ENCODE measurements around the gene KIF2C. TPM values are rescaled to one million over a fixed set of nuclear protein-coding genes. Genes with fewer than 3 reads are reported as not detected.
"Not testable (repeated sequence)": the region's sequence is repeated elsewhere in the genome, so short reads cannot be mapped to it uniquely, and the experiment has no call there.

The KIF2C gene
- total and polyA plus RNA-seq, 10 donors = 1.4 to 7.6 (median 4.5) TPM

DNA sequence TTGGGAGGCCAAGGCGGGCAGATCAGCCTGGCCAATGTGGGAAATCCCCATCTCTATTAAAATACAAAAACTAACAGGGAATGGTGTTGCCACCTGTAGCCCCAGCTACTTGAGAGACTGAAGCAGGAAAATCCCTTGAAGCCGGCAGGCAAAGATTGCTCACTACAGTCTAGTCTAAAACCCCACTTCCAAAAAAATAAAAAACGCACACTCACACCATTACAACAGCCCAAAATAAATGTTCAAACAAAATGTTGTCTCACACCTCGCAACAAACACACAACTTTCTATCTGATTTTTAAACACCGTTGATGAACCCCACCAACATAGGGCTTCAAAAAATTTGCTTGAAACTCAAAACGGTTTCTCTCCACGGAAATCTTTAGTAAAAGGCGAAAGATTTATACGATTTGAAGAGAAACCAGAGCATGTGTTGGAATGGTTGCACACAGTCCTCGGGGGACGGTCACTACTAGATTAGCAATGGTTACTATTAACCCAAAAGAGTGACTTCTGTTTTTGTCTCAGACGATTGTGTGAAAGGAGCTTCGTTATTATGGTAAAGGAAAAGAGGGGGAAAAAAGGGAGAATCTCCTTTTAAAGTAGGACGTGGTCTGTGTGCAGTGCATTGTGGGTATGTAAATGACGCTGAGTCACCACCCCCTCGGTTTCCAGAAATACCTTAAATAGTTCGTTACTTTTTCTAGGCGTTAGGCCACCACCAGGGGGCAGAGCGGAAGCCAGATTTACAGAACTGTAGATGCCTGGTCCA lies 8.7 kb upstream of the KIF2C start, which contains the start of gene RNU5D-1:
TSS of gene RNU5D-1 (minus strand) at position 430 of the 772 bp plus-strand sequence.
- peak within 1 kb of the TSS in 5 of 8 donors; percentile 4 to 57 (median 18) for H3K4me3 ChIP-seq

DNA sequence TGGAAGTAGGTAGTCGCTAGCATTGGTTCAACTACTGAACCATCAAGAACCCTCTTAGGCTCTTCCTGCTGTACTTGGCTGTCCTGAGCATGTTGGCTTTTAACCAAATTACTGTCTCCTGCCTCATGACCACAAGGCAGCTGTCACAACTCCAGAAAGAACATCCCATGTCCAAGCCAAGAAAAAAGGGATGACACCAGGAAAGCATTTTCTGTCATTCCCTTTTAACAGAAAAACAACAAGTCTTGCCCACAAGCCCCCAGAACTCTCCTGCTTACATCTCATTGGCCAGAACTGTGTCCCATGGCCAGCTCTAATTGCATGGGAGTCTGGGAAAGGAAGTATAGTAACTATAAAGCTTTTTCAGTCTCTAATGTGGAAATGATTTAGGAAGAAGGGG lies 6.3 kb upstream of the KIF2C start:
- H3K9me3 ChIP-seq = no peaks in the 10 kb centered on the region
- H3K36me3 ChIP-seq = no peaks in the 10 kb centered on the region
- H3K27me3 ChIP-seq (replicated peaks in 1 of 7) = no peaks in the 10 kb centered on the region
- no peak for DNase-seq
- intact Hi-C loops (cut with DNase I; ENCODE audit: low total_unique reads) = loop anchor here (10.0 kb wide), 1 partner anchor 51 kb away; the partner anchor contains the start of gene BEST4
- TF ChIP-seq, protein P1, sequence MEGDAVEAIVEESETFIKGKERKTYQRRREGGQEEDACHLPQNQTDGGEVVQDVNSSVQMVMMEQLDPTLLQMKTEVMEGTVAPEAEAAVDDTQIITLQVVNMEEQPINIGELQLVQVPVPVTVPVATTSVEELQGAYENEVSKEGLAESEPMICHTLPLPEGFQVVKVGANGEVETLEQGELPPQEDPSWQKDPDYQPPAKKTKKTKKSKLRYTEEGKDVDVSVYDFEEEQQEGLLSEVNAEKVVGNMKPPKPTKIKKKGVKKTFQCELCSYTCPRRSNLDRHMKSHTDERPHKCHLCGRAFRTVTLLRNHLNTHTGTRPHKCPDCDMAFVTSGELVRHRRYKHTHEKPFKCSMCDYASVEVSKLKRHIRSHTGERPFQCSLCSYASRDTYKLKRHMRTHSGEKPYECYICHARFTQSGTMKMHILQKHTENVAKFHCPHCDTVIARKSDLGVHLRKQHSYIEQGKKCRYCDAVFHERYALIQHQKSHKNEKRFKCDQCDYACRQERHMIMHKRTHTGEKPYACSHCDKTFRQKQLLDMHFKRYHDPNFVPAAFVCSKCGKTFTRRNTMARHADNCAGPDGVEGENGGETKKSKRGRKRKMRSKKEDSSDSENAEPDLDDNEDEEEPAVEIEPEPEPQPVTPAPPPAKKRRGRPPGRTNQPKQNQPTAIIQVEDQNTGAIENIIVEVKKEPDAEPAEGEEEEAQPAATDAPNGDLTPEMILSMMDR (IDR thresholded peaks at IDR 0.05 in 8 of 11, conservative IDR thresholded peaks at IDR 0.05 in 3 of 11) = no peak
- peak in 1 of 3 donors; percentile 32 for TF ChIP-seq POLR2AphosphoS5 (IDR thresholded peaks at IDR 0.05)
- H3K27ac ChIP-seq = peak overlapping the region in 6 of 8 donors; percentile 16 to 93 (median 32)
- WGBS, 5 donors = 40 to 66% (median 63%) methylated on average over 1 of the region's 1 CpG
- H3K4me1 ChIP-seq = peaks cover 14 to 40% (median 27%) of the 10 kb centered on the region in 6 donors
- no peak overlapping the region for H3K4me3 ChIP-seq

More for the DNA sequence above, 8.7 kb upstream of the KIF2C start, which contains the start of gene RNU5D-1:
- TF ChIP-seq POLR2AphosphoS5 (IDR thresholded peaks at IDR 0.05) (peak in 2 of 3 donors; percentile 45 to 99), POLR2A (IDR thresholded peaks at IDR 0.05) (peak; percentile 69 to 94 (median 70))
- TF ChIP-seq, protein P1 (IDR thresholded peaks at IDR 0.05 in 8 of 11, conservative IDR thresholded peaks at IDR 0.05 in 3 of 11) = peak; percentile 65 to 97 (median 90)
- Histone ChIP-seq H3K9me3 (no peaks in the 10 kb centered on the region), H3K27me3 (replicated peaks in 1 of 7) (no peaks in the 10 kb centered on the region), H3K27ac (peak within 1 kb of the TSS; percentile 85 to 97 (median 92)), H3K36me3 (no peaks in the 10 kb centered on the region), H3K4me1 (peaks cover 14 to 40% (median 27%) of the 10 kb centered on the region in 6 donors)
- 0 to 1% (median 1%) methylated on average over 19 of the region's 19 CpGs for WGBS, 5 donors
- intact Hi-C loops (cut with DNase I; ENCODE audit: low total_unique reads) = loop anchor here (10.0 kb wide), 1 partner anchor 54 kb away; the partner anchor contains the start of gene BEST4
- peak; percentile 96 for DNase-seq

DNA sequence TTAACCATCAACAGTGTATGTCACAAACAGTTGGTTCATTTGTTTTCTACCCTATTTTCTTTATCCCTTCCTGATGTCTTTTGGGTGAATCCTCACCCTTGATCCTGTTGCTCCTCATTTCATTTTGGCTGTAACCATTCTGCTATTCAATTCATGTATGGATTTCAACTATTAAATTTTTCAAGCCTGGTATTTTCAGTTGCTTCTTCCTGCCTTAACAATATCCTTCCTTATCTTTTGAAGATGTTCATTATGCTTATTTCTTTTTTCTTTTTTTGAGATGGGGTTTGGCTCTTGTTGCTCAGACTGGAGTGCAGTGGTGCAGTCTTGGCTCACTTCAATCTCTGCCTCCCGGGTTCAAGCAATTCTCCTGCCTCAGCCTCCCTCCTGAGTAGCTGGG lies 5.9 kb upstream of the KIF2C start:
- DNase-seq = no peak
- no peaks in the 10 kb centered on the region for H3K9me3 ChIP-seq
- WGBS, 5 donors = 79 to 100% (median 94%) methylated on average over 1 of the region's 1 CpG
- intact Hi-C loops (cut with DNase I; ENCODE audit: low total_unique reads) = loop anchor here (10.0 kb wide), 1 partner anchor 51 kb away; the partner anchor contains the start of gene BEST4
- no peaks in the 10 kb centered on the region for H3K36me3 ChIP-seq
- TF ChIP-seq, protein P1 (IDR thresholded peaks at IDR 0.05 in 8 of 11, conservative IDR thresholded peaks at IDR 0.05 in 3 of 11) = no peak
- H3K27me3 ChIP-seq (replicated peaks in 1 of 7) = no peaks in the 10 kb centered on the region
- peak overlapping the region in 5 of 8 donors; percentile 2 to 47 (median 26) for H3K27ac ChIP-seq
- H3K4me3 ChIP-seq = no peak overlapping the region
- peaks cover 14 to 39% (median 27%) of the 10 kb centered on the region in 6 donors for H3K4me1 ChIP-seq

DNA sequence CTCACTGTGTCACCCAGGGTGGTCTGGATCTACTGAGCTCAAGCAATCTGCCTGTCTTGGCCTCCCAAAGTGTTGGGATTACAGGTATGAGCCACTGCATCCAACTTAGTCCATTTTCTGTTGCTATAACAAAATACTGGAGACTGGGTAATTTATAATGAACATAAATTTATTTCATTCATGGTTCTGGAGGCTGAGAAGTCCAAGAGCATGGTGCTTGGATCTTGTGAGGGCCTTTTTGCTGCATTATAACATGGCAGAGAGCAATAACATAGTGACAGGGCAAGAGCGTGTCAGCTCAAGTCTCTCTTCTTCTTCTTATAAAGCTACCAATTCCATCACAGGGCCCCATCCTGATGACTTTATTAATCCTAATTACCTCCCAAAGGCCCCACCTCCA lies 3.6 kb upstream of the KIF2C start:
- Histone ChIP-seq H3K4me1 (peaks cover 4 to 35% (median 20%) of the 10 kb centered on the region in 6 donors), H3K27me3 (replicated peaks in 1 of 7) (no peaks in the 10 kb centered on the region), H3K4me3 (no peak overlapping the region), H3K36me3 (no peaks in the 10 kb centered on the region), H3K27ac (no peak overlapping the region), H3K9me3 (no peaks in the 10 kb centered on the region)
- no peak for DNase-seq
- intact Hi-C loops (cut with DNase I; ENCODE audit: low total_unique reads) = loop anchor here (10.0 kb wide), 1 partner anchor 49 kb away; the partner anchor contains the start of gene BEST4
- TF ChIP-seq, protein P1 (IDR thresholded peaks at IDR 0.05 in 8 of 11, conservative IDR thresholded peaks at IDR 0.05 in 3 of 11) = no peak
- TF ChIP-seq POLR2A (IDR thresholded peaks at IDR 0.05) (no peak), POLR2AphosphoS5 (IDR thresholded peaks at IDR 0.05) (no peak)
- 88 to 100% (median 94%) methylated on average over 1 of the region's 1 CpG for WGBS, 5 donors

DNA sequence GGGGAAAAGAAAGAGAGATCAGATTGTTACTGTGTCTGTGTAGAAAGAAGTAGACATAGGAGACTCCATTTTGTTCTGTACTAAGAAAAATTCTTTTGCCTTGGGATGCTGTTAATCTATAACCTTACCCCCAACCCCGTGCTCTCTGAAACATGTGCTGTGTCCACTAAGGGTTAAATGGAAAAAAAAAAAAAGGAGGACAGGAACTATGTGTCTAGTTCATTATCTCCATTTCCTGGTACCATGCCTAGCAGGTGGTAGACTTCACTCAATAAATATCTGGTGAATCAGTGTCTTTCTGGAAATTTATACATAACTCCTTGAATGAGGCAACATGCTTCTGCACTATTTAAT lies 707 bp upstream of the KIF2C start:
- H3K9me3 ChIP-seq; H3K27me3 ChIP-seq (replicated peaks in 1 of 7); DNase-seq; H3K36me3 ChIP-seq: not testable (repeated sequence)
- peaks cover 4 to 19% (median 14%) of the 10 kb centered on the region in 6 donors for H3K4me1 ChIP-seq
- 42 to 100% (median 77%) methylated on average over 1 of the region's 1 CpG for WGBS, 5 donors
- intact Hi-C loops (cut with DNase I; ENCODE audit: low total_unique reads) = loop anchor here (10.0 kb wide), 1 partner anchor 46 kb away; the partner anchor contains the start of gene BEST4
- peak overlapping the region; percentile 85 to 93 (median 90) for H3K27ac ChIP-seq
- peak overlapping the region; percentile 39 to 73 (median 48) for H3K4me3 ChIP-seq

All from spleen (tissue), 11 donors.